A549 (cell line): Measurements from ENCODE around the gene SH3RF3. TPM values are rescaled to one million over a fixed set of nuclear protein-coding genes. Genes with fewer than 3 reads are reported as not detected.

Experiments used
- ATAC-seq, 2 experiments: fragments of 200-7000 bp in 1 of 2; fragments of >200 bp in 1 of 2; cut with Nextera tagmentation in 1 of 2; cut with Tn5 transposase in 1 of 2; 3 replicates each; pipeline versions ENCODE4 v1.8.0 to v1.9.1; 2018 to 2020; ENCODE audit warnings: mild to moderate bottlenecking in 1 of 2, moderate library complexity in 1 of 2
- CTCF ChIA-PET: fragments of 300-600 bp; sonication (Branson Sonifier 250); formaldehyde crosslinking; extraction: SDS; loops from one replicate; lab custom pipeline; 2021; ENCODE audit warnings: antibody characterized with exemption, inconsistent platforms; lab: Yijun Ruan, JAX
- POLR2A ChIA-PET: fragments of 350-600 bp; formaldehyde crosslinking; extraction: SDS; loops from one replicate; lab custom pipeline; 2021; ENCODE audit warnings: antibody characterized with exemption, inconsistent platforms; lab: Yijun Ruan, JAX
- DNase-seq, 2 experiments: peaks; one replicate each; pipeline versions ENCODE4 v3.0.0 to v3.0.0-alpha.2; 2011 to 2016; ENCODE audit warnings: low read depth in 1 of 2, low spot score in 1 of 2
- FAIRE-seq: peaks from 2 replicates; lab custom pipeline; 2011; peaks lifted over from hg19 to GRCh38; lab: Jason Lieb, UNC
- H3K27ac ChIP-seq, 2 experiments: fragments of >200 bp; sonication (Bioruptor Twin); formaldehyde crosslinking; 3 replicates each; pipeline ENCODE4 v1.5.1; 2016 to 2017
- H3K4me1 ChIP-seq: fragments of >200 bp; sonication (Bioruptor Twin); formaldehyde crosslinking; 3 replicates; pipeline ENCODE4 v1.6.1; 2016
- H3K4me2 ChIP-seq: fragments of >200 bp; sonication (Bioruptor Twin); formaldehyde crosslinking; 3 replicates; pipeline ENCODE4 v1.6.1; 2016
- H3K4me3 ChIP-seq: fragments of >200 bp; sonication (Bioruptor Twin); formaldehyde crosslinking; 3 replicates; pipeline ENCODE4 v1.5.1; 2016
- H3K9me3 ChIP-seq: fragments of >200 bp; sonication (Bioruptor Twin); formaldehyde crosslinking; 3 replicates; pipeline ENCODE4 v1.6.1; 2016
- CBX8 ChIP-seq: fragments of 200-600 bp; sonication (generic); IDR thresholded peaks from 2 replicates; pipeline ENCODE4 v1.6.1; 2016
- CEBPB ChIP-seq, 2 experiments: fragments of >200 bp in 1 of 2; sonication (Bioruptor Twin) in 1 of 2; formaldehyde crosslinking in 1 of 2; IDR thresholded peaks; 2 replicates each; pipeline ENCODE4 v1.6.1; 2012 to 2016
- EHF ChIP-seq: fragments of 250-450 bp; sonication (Bioruptor Pico); IDR thresholded peaks from 2 replicates; pipeline ENCODE4 v1.5.0; 2020; ENCODE audit warnings: mild to moderate bottlenecking
- FOSB ChIP-seq: fragments of 250-450 bp; sonication (Bioruptor Pico); IDR thresholded peaks from 2 replicates; pipeline ENCODE4 v1.5.0; 2020; ENCODE audit warnings: mild to moderate bottlenecking, moderate library complexity
- FOSL2 ChIP-seq, 2 experiments: fragments of 450-650 bp in 1 of 2; fragments of >200 bp in 1 of 2; sonication (Bioruptor Twin) in 1 of 2; formaldehyde crosslinking; IDR thresholded peaks; 2 replicates each; pipeline versions ENCODE4 v1.5.0 to v1.6.1; 2016 to 2020; ENCODE audit warnings: mild to moderate bottlenecking in 1 of 2, moderate library complexity in 1 of 2
- FOXS1 ChIP-seq: fragments of 250-450 bp; sonication (Bioruptor Pico); IDR thresholded peaks from 2 replicates; pipeline ENCODE4 v1.5.0; 2020; ENCODE audit warnings: mild to moderate bottlenecking, moderate library complexity
- GATA3 ChIP-seq: IDR thresholded peaks from 2 replicates; pipeline ENCODE4 v1.6.1; 2012; ENCODE audit warnings: borderline replicate concordance
- HDAC2 ChIP-seq: fragments of 200-600 bp; sonication (generic); IDR thresholded peaks from 2 replicates; pipeline ENCODE4 v1.6.1; 2016
- HES2 ChIP-seq: fragments of >200 bp; sonication (Bioruptor Twin); formaldehyde crosslinking; IDR thresholded peaks from 2 replicates; pipeline ENCODE4 v1.6.1; 2016
- HOXB13 ChIP-seq: fragments of 250-450 bp; sonication (Bioruptor Pico); IDR thresholded peaks from 2 replicates; pipeline ENCODE4 v1.5.0; 2020; ENCODE audit warnings: low read depth, mild to moderate bottlenecking, moderate library complexity
- JUN ChIP-seq, 2 experiments: fragments of >200 bp; sonication (Bioruptor Twin); formaldehyde crosslinking; IDR thresholded peaks; 2 replicates in 1 of 2; 3 replicates in 1 of 2; pipeline ENCODE4 v1.6.1; 2016 to 2017
- JUNB ChIP-seq: fragments of >200 bp; sonication (Bioruptor Twin); formaldehyde crosslinking; IDR thresholded peaks from 2 replicates; pipeline ENCODE4 v1.6.1; 2016
- KDM5A ChIP-seq: fragments of 200-600 bp; sonication (generic); IDR thresholded peaks from 2 replicates; pipeline ENCODE4 v1.6.1; 2016; ENCODE audit warnings: antibody characterized with exemption, mild to moderate bottlenecking
- MAZ ChIP-seq: fragments of 150-350 bp; IDR thresholded peaks from 2 replicates; pipeline ENCODE4 v1.6.1; 2014; ENCODE audit warnings: antibody characterized with exemption, low read depth, low read length, borderline replicate concordance
- MYC ChIP-seq: IDR thresholded peaks from 2 replicates; pipeline ENCODE4 v1.6.1; 2012; ENCODE audit warnings: mild to moderate bottlenecking, inconsistent platforms, low read length, improper control_type of control experiment, borderline replicate concordance
- NR3C1 ChIP-seq: fragments of >200 bp; sonication (Bioruptor Twin); formaldehyde crosslinking; IDR thresholded peaks from 3 replicates; pipeline ENCODE4 v1.6.1; 2017
- RAD21 ChIP-seq, 2 experiments: fragments of >200 bp in 1 of 2; sonication (Bioruptor Twin) in 1 of 2; formaldehyde crosslinking in 1 of 2; IDR thresholded peaks in 1 of 2; conservative IDR thresholded peaks in 1 of 2; 2 replicates in 1 of 2; 3 replicates in 1 of 2; pipeline ENCODE4 v1.6.1; 2012 to 2018; ENCODE audit warnings: inconsistent platforms in 1 of 2
- RARB ChIP-seq: fragments of 250-450 bp; sonication (Bioruptor Pico); IDR thresholded peaks from 2 replicates; pipeline ENCODE4 v1.8.0; 2021; ENCODE audit warnings: mild to moderate bottlenecking, moderate library complexity
- RCOR1 ChIP-seq: fragments of 150-350 bp; IDR thresholded peaks from 2 replicates; pipeline ENCODE4 v1.6.1; 2014; ENCODE audit warnings: antibody characterized with exemption, low read length, low read depth
- RFX5 ChIP-seq: fragments of 450-650 bp; IDR thresholded peaks from 2 replicates; pipeline ENCODE4 v1.7.1; 2014; ENCODE audit warnings: antibody characterized with exemption, mild to moderate bottlenecking, moderate library complexity
- RNF2 ChIP-seq: fragments of 200-600 bp; sonication (generic); IDR thresholded peaks from 2 replicates; pipeline ENCODE4 v1.6.1; 2016; ENCODE audit warnings: low read depth, mild to moderate bottlenecking, antibody characterized with exemption, moderate library complexity, borderline replicate concordance
- SREBF2 ChIP-seq: fragments of 450-650 bp; IDR thresholded peaks from 2 replicates; pipeline ENCODE4 v1.6.1; 2014; ENCODE audit warnings: mild to moderate bottlenecking, moderate library complexity
- ZC3H11A ChIP-seq: fragments of 450-650 bp; IDR thresholded peaks from 2 replicates; pipeline ENCODE4 v1.6.1; 2014; ENCODE audit warnings: antibody characterized with exemption, mild to moderate bottlenecking
- WGBS: methylation state at CpG from one replicate; pipeline ENCODE4 v1.1.6; 2017; ENCODE audit errors: missing lambda C conversion rate; 5-methylcytosine and 5-hydroxymethylcytosine counted together
- polyA plus RNA-seq, 4 experiments: library from polyadenylated mRNA; depleted of rRNA in 3 of 4; stranded (reverse); fragments of >200 nt; fragmentation: RNase III in 1 of 4; extraction: RNeasy Plus Mini Kit Qiagen cat#74134 plus additional on column Dnase treatment in 1 of 4; gene quantifications; 2 replicates in 3 of 4; 3 replicates in 1 of 4; pipeline ENCODE4 v1.2.3, GENCODE V29; 2011 to 2017
- TF ChIP-seq, protein P1 (sequence below): fragments of >200 bp; sonication (Bioruptor Twin); formaldehyde crosslinking; IDR thresholded peaks from 3 replicates; pipeline ENCODE4 v1.6.1; 2016
- TF ChIP-seq, protein P2 (sequence below): IDR thresholded peaks from 2 replicates; pipeline ENCODE4 v1.6.1; 2012; ENCODE audit warnings: low read depth, borderline replicate concordance

The SH3RF3 gene
- polyA plus RNA-seq, 2 of the 4 experiments (the other 2 are of a cell fraction) = 0.04 to 0.21 TPM

- no peak for FAIRE-seq
These were observed 15.7 kb downstream of the SH3RF3 start for GRCh38 chr2:109144721-109145120.

GRCh38 chr2:109145286-109145685 is 16.3 kb downstream of the SH3RF3 start:
- no peak for FAIRE-seq

More at GRCh38 chr2:109144721-109145120, 15.7 kb downstream of the SH3RF3 start:
- POLR2A ChIA-PET = no interaction called here
- no peak overlapping the region for H3K4me3 ChIP-seq
- DNase-seq = no peak
- TF ChIP-seq, protein P1, sequence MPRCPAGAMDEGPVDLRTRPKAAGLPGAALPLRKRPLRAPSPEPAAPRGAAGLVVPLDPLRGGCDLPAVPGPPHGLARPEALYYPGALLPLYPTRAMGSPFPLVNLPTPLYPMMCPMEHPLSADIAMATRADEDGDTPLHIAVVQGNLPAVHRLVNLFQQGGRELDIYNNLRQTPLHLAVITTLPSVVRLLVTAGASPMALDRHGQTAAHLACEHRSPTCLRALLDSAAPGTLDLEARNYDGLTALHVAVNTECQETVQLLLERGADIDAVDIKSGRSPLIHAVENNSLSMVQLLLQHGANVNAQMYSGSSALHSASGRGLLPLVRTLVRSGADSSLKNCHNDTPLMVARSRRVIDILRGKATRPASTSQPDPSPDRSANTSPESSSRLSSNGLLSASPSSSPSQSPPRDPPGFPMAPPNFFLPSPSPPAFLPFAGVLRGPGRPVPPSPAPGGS = no peak
- no peak for TF ChIP-seq RFX5
- TF ChIP-seq, protein P2, sequence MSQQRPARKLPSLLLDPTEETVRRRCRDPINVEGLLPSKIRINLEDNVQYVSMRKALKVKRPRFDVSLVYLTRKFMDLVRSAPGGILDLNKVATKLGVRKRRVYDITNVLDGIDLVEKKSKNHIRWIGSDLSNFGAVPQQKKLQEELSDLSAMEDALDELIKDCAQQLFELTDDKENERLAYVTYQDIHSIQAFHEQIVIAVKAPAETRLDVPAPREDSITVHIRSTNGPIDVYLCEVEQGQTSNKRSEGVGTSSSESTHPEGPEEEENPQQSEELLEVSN = no peak
- no peak for TF ChIP-seq HES2
- no peak for TF ChIP-seq FOSB (CRISPR knock-in tag)
- no peak for TF ChIP-seq EHF (CRISPR knock-in tag)
- ATAC-seq = no peak; a peak in 1 of 6 replicates
- no peak overlapping the region for H3K4me2 ChIP-seq
- no peak overlapping the region for H3K27ac ChIP-seq
- 69% methylated on average over 13 of the region's 15 CpGs for WGBS
- no peaks in the 10 kb centered on the region for H3K9me3 ChIP-seq
- CTCF ChIA-PET = interaction anchor here (1.0 kb wide), 2 partner anchors 216 to 366 kb away, joined by 3 to 4 read pairs; no protein-coding TSS in a partner anchor
- H3K4me1 ChIP-seq = no peaks in the 10 kb centered on the region

DNA sequence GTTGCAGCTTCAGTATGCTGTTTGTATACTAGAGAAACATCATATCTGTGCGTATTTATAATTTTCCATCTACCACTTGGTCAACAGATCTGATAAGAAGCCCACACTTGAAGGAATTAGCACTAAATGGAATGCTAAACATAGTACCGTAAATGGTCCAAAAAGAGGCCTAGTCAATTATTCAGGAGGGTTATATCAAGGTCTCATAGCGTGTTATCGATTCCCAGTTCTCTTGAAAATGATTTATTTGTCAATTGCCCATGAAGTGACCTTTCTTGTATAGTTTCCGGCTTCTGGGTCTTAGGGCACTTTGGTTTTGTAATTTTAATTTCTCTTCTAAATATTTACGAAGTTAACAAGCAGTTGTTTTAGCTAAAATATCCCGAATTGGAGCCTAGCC is 18.4 kb downstream of the SH3RF3 start:
- Histone ChIP-seq H3K4me3 (no peak overlapping the region), H3K27ac (no peak overlapping the region)
- TF ChIP-seq RAD21 (conservative IDR thresholded peaks at IDR 0.05 in 1 of 2, IDR thresholded peaks at IDR 0.05 in 1 of 2) (no peak), HDAC2 (no peak), FOSL2 (IDR thresholded peaks at IDR 0.05) (no peak), FOSL2 (CRISPR knock-in tag; IDR thresholded peaks at IDR 0.05) (no peak), CEBPB (IDR thresholded peaks at IDR 0.05) (no peak), GATA3 (no peak), HOXB13 (CRISPR knock-in tag) (no peak), ZC3H11A (no peak), CBX8 (no peak), RARB (no peak)
- TF ChIP-seq, all 56 proteins: peak for 0
- WGBS = 52% methylated on average over 7 of the region's 7 CpGs
- ATAC-seq = no peak
- no peak for FAIRE-seq
- POLR2A ChIA-PET = no interaction called here
- CTCF ChIA-PET = no interaction called here
- no peaks in the 10 kb centered on the region for H3K4me1 ChIP-seq
- no peak overlapping the region for H3K4me2 ChIP-seq
- no peaks in the 10 kb centered on the region for H3K9me3 ChIP-seq
- DNase-seq = no peak

More at GRCh38 chr2:109145286-109145685, 16.3 kb downstream of the SH3RF3 start:
- ChIA-PET POLR2A (no interaction called here), CTCF (interaction anchor here (1.0 kb wide), 1 partner anchor 217 kb away, joined by 3 read pairs; no protein-coding TSS in a partner anchor)
- Histone ChIP-seq H3K4me3 (no peak overlapping the region), H3K9me3 (no peaks in the 10 kb centered on the region), H3K27ac (no peak overlapping the region), H3K4me1 (no peaks in the 10 kb centered on the region), H3K4me2 (no peak overlapping the region)
- no peak for TF ChIP-seq RFX5
- TF ChIP-seq EHF (CRISPR knock-in tag) = no peak
- no peak for TF ChIP-seq MYC
- TF ChIP-seq NR3C1 = no peak
- TF ChIP-seq FOXS1 (CRISPR knock-in tag) = no peak
- TF ChIP-seq JUNB = no peak
- WGBS = 53% methylated on average over 12 of the region's 12 CpGs
- no peak for DNase-seq
- no peak for ATAC-seq

GRCh38 chr2:109148117-109148746 is 19.2 kb downstream of the SH3RF3 start:
- no peaks in the 10 kb centered on the region for H3K9me3 ChIP-seq
- no peak for FAIRE-seq
- no peak overlapping the region for H3K4me2 ChIP-seq
- no peak overlapping the region for H3K4me3 ChIP-seq
- no peaks in the 10 kb centered on the region for H3K4me1 ChIP-seq
- CTCF ChIA-PET = interaction anchor here (1.9 kb wide), 1 partner anchor 8 kb away, joined by 5 read pairs; no protein-coding TSS in a partner anchor
- no peak for ATAC-seq
- DNase-seq = no peak
- H3K27ac ChIP-seq = no peak overlapping the region
- no peak for TF ChIP-seq JUN (IDR thresholded peaks at IDR 0.05)
- no peak for TF ChIP-seq RNF2
- TF ChIP-seq KDM5A = no peak
- no peak for TF ChIP-seq RAD21 (conservative IDR thresholded peaks at IDR 0.05 in 1 of 2, IDR thresholded peaks at IDR 0.05 in 1 of 2)
- TF ChIP-seq GATA3 = no peak
- TF ChIP-seq RCOR1 = no peak
- no peak for TF ChIP-seq SREBF2
- TF ChIP-seq MAZ = no peak
- TF ChIP-seq EHF (CRISPR knock-in tag) = no peak
- no peak for TF ChIP-seq RFX5
- POLR2A ChIA-PET = no interaction called here
- WGBS = 45% methylated on average over 12 of the region's 12 CpGs
